ENCODE results near the gene OR51I2.

OR51I2 gene, protein sequence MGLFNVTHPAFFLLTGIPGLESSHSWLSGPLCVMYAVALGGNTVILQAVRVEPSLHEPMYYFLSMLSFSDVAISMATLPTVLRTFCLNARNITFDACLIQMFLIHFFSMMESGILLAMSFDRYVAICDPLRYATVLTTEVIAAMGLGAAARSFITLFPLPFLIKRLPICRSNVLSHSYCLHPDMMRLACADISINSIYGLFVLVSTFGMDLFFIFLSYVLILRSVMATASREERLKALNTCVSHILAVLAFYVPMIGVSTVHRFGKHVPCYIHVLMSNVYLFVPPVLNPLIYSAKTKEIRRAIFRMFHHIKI

DNA sequence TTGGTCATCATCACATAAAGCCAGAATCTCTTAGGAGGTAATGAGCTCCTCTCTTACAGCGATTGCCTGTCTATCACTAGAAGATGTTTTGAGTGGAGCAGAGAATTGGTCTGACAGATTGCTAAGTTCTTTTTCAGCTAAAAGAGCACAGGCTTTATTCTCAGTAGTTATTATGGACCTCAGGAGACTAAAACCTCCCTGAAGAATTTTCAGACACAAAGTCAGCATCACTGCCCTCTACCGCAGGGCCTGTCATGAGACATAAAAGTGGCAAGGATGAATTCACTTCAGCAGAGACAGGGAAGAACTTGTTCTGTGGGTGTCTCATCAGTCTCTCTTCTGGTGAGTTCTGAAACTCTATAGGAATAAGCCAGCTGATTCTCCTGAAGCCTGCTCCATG is at the start of gene OR51I2:
TSS of gene OR51I2 (plus strand) at position 301 of the 400 bp plus-strand sequence. CDS start 4,166 bp downstream, outside the sequence.
- DNase-seq (ENCODE audit: low read depth in 2 of 2): no peak

DNA sequence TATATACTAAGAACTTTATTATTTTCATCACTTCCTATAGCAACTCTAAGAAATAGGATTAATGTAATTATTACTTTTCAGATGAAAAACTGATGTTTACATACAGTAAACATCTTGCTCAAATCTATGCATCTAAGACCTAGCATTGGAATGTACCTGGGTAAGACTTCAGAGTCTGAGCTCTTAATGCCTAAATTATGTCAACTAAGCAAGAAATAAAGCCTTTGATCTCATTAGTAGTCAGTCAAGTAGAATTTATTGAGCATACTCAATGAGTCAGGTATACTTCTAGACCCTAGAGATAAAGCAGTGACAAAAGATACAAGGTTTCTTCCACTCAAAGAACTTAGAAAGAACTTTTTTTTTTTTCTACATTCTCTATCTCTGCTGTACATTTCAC is 44.0 kb upstream of the OR51I2 start:
- DNase-seq (ENCODE audit: low read depth in 2 of 2): no peak

DNA sequence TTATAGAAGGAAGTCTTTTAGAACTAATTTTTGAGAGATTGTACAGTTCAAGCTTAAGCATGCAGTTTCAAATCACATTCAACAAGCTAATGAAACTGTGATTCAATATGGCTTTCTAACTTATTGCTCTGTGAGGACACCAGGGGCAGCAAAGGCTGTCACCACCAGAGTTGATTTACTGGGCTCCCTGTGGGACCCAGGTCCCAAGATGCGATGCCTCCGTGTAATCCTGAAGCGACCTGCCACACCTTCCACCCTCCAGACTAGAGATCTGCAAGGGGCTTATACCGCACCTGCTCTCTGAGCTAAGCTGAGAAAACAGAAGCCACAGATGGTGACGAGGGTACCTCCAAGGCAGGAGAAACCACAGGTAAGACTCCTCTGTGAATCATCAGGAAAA is 28.1 kb upstream of the OR51I2 start:
- no peak for DNase-seq (ENCODE audit: low read depth in 2 of 2)

DNA sequence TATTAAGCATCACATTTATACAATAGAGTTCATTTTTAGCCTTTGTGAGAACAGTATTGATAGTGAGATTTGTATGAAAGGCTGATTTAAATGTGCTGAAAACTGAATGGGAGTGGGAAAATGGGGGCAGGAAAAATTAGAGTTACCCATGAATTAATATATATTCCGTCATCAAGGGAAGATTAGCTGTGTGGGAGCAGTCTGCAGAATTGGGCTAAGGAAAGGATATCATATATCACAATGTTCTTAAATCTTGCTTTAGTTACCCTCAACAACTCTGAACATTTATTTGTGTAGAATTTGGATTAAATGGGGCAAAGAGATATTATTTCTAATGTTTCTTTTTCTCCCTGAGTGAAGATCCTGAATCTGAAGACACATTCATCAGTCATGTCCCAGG is 27.3 kb upstream of the OR51I2 start, which contains the start of gene OR51Q1:
TSS of gene OR51Q1 (plus strand) at position 301 of the 400 bp plus-strand sequence. CDS start at position 391, 90 bp downstream.
- no peak for DNase-seq (ENCODE audit: low read depth in 2 of 2)

DNA sequence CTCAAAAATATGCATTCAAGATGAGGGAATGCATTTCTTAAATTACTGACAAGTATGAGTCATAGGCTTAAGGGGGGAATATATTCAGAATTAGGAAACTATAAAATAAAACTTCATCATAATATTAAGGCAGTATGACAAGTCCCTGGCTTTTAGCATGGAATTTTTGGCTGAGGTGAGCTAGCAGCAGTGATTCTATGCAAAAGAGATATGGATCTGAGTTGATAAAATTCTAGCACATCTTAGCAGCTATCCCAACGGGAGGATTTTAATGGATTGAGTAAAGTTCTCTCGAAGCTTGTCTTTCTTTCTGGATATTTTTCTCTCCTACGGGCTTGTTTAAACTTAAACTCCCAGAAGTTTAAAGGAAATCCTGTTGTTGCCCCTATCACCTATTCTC is 26.0 kb upstream of the OR51I2 start:
- no peak for DNase-seq (ENCODE audit: low read depth in 2 of 2)

DNA sequence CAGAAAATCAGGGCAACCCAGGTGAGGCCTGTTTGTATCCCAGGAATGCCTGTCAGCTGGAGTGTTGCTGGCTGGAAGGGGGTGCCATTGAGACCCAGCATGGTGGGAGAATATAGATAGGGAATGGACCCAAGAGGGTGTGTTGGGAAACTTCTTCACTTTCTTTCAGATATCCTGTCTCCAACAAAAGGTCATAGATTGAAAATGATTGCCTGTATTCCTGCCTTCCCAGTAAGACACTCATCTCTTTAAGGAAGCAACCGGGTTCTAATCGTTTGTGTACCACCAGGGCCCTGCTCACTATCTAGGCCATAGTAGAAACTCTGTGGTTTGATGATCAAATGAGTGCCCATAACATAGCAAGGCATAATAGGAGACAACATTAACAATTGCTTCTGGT is 7.7 kb upstream of the OR51I2 start, which contains the start of gene OR51I1:
TSS of gene OR51I1 (minus strand) at position 101 of the 400 bp plus-strand sequence. CDS start at position 101, 0 bp downstream.
- DNase-seq (ENCODE audit: low read depth in 2 of 2): no peak

DNA sequence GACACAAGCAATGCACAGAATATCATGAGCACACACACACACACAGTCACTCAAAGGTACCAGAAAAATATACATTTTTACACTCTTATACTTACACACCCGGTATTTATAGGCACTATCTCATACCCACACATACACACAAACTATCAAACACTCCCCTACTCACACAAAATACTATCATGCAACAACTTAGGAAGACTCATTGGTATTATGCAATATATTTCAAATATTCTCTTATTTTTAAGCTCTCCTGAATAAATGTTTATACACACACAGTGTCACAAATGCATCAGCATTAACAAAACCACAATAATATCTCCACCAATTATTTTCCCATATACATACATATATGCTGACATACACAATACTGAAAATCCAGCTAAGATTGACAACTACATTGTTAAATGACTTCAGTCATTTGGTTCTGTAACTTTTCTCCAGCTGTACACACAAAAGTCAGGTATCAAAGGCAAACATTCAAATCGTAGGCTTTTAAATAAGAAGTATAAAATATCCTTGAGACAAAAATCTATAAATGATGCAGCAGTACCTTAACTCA is 5.2 kb upstream of the OR51I2 start:
- no peak for DNase-seq (ENCODE audit: low read depth in 2 of 2)

DNA sequence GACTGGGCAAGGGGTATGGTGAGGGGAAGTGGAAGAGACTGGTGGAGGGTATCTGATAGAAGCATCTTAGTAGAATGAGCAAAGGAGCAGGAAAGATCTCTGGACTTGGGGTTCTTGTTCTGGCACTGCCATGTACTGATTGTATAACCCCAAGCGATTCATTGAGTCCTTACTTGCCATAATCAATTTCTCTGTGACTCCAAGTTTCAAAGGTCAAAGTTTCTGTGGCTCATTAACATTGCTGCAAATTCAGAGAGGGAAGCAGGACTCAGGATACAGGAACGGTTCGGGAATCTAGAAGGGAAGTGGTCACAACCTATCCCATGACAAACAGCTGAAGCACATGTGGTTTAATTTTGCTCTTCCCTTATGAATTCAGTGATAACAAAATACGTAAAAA is 309 bp downstream of the OR51I2 start:
- DNase-seq (ENCODE audit: low read depth in 2 of 2): no peak

DNA sequence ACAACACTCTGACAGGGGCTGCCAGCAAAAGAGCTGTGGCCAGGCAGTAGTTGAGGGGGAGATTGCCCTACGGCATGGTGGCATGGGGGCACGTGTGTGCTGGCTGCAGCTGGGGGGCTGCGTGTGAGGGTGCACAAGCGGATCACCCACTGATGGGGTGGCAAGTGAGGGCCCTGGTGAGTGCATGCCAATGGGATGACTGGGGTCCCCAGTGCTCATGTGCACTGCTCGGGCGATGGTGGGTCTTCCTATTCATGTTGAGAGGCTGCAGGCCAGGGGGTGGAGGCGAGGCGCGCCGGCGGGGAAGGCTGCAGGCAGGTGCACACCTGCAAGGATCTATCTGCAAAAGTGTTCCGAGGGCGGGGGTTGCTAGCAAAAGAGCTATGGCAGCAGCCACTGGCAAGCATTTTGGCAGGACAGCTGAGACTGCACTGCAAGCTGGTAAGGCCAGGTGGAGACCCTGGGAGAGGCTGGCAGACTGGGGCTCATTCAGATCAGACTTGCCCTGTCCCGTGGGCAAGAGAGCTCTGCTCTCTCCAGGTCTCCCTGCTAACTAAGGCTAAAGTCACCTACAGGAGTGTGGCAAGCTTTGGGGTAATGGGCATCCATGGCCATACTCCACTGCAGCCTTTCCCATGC is 12.0 kb downstream of the OR51I2 start:
- no peak for DNase-seq (ENCODE audit: low read depth in 2 of 2)

DNA sequence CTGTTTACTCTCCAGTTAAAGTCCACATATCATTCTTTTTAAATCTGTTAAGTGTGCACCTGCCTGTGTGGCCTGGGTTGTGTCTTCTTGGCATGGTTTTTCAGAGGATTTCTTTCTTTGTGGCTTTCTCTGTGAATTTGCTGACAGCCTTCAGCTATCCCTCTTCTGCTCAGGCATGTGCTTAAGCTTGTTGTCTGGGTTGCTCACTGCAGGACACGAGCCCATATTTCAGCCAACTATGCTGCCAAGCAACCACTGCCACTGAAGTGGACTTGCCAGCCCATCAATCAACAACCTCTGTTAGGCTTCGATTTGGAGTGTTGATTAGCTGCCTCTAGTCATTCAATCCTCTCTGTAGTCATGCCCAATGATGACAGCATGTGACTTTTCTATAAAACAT is 18.4 kb downstream of the OR51I2 start:
- DNase-seq (ENCODE audit: low read depth in 2 of 2): no peak

DNA sequence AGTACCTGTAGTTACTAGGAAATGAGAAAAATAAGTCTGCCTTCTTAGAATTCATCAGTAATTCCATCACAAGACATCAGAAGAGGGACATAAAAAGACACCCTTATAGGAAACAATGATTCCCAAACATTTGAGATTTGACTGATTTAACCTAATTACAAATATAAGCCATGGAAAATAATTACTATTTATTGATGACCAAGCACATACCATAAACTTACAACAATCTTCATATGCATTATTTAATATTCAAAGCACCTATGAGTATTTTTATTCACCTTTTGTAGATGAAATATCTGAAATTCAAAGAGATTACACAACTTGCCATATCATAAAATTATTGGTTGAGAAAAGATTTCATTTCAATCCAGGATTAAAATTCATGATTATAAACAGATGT is 24.8 kb downstream of the OR51I2 start:
- no peak for DNase-seq (ENCODE audit: low read depth in 2 of 2)

DNA sequence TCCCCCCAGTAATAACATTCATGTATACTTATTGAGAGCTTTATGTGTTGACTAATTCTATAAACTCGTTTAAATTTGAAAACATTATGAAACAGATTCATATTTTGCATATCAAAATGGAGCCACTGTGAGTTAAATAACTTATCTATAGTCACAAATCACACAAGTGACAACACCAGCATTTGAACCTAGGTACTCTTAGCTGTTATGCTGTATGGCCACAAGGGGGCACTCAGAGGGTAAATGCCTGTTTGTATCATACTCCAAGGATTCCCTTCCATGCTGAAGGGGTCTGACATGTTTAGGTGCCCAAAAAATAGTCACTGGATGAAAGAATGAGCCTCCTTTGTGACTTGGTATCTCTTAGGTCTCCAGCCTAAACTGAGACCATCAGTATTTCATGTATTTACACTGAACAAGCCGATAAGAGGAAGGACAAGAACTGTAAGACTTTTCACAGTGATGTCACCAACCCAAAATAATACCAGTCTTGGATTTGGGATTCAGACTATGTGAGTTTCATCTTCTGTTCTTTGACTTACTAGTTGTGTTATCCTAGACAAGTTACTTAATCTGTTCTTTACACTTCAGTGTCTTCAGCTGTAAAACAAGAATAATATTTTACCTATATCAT is 27.2 kb downstream of the OR51I2 start:
- DNase-seq (ENCODE audit: low read depth in 2 of 2): peak in 1 of 2 donors; percentile 3

DNA sequence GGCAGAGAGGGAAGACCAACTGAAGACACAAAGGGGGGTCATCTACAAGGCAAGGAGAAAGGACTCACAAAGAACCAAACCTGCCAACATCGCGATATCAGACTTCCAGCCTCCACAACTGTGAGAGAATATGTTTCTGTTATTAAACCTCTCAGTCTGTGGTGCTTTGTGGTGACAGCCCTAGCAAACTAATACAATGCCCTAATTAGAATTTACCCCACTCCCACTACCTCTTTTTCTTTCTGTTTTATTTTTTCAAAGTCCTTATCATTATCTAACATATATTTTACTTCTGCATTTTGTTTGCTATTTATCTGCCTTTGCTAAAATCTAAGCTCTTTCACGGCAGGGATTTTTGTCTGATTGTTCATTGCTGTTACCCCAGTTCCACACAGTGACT is 36.9 kb downstream of the OR51I2 start:
- no peak for DNase-seq (ENCODE audit: low read depth in 2 of 2)

DNA sequence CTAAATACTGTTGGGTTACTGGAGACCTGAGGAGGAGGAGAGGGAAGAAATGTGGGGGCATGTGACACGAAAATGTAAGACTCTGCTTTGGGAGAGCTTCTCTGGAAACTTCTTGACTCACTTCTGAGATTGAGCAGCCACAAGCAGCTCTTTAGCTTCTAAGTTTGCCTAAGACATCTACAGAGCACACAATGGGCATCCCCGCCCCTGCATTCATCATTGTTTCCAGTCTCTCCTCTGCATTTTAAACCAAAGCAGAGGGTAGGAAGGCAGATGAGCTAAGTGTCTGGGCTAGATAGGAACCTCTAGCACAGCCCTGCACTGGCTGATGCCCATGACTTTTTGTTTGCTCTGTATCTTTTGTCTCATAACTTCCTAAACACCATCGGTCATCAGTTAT is 37.3 kb downstream of the OR51I2 start:
- no peak for DNase-seq (ENCODE audit: low read depth in 2 of 2)

DNA sequence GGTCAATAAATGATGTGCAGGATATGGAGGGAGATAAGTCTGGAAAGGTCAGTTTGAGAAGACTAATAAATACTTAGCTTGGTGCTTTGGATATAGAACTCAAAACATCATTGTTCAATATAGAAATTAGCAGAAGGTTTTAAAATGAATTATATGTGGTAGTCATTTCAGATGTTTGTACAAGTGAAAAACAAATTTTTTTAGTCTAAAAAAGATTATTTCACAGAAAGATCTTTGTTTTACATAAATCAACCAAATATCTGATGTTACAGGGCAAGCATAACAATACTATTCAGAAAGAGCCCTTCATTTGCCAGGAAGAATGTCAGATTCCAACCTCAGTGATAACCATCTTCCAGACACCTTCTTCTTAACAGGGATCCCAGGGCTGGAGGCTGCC is 39.3 kb downstream of the OR51I2 start, which contains the start of gene OR52D1:
TSS of gene OR52D1 (plus strand) at position 301 of the 400 bp plus-strand sequence. CDS start at position 323, 22 bp downstream.
- DNase-seq (ENCODE audit: low read depth in 2 of 2): no peak

DNA sequence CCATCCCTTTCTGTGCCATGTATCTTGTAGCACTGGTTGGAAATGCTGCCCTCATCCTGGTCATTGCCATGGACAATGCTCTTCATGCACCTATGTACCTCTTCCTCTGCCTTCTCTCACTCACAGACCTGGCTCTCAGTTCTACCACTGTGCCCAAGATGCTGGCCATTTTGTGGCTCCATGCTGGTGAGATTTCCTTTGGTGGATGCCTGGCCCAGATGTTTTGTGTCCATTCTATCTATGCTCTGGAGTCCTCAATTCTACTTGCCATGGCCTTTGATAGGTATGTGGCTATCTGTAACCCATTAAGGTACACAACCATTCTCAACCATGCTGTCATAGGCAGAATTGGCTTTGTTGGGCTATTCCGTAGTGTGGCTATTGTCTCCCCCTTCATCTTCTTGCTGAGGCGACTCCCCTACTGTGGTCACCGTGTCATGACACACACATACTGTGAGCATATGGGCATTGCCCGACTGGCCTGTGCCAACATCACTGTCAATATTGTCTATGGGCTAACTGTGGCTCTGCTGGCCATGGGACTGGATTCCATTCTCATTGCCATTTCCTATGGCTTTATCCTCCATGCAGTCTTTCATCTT is 39.8 kb downstream of the OR51I2 start:
- no peak for DNase-seq (ENCODE audit: low read depth in 2 of 2)

DNA sequence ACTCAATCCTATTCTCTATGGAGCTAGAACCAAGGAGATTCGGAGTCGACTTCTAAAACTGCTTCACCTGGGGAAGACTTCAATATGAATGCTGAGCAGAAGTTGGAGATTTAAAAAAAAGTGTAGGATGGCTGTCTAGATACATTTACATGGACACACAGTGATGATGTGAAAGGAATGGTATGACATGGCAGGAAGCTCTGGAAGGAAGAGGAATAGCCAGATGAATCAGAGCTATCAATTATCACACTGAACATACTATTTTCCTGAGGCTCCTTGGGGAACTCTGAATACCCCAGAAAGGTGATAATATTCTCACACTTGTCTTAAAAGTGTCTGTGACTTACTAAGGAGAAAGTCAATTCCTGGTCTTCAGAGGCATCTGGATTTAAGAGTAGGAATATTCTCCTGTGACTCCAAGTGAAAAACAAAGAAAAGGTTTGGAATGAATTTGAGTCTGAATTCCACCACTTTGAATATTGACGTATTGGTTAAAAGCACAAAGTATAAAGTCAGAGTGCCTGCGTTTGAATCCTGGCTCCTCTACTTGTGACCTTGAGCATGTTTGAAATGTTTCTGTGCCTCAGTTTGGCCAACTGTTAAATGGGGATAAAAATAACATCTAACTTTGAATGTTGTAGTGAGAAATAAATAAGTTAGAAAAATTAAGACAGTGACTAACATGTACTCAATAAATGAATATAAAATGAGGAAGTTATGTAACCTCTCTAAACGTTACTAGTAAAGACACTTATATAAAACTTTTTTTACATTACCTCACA is 40.6 kb downstream of the OR51I2 start:
- DNase-seq (ENCODE audit: low read depth in 2 of 2): no peak

DNA sequence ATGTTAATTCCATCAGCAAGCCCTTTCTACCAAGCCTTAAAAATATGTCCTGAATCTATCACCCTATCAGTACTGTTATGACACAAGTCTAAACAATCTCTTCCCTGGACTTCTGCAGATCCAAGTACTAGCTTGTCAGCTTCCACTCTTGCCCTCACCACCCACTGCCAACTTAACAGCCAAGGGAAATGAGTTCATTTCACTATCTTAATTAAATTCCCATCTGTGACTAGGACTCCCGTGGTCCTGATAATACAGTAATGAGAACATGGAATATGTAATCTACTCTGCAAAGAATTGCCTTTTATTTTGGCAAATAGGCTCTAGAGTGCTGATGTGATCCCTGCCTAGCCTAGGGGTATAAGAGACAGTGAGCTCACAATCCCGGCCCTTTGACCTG is 50.5 kb downstream of the OR51I2 start:
- no peak for DNase-seq (ENCODE audit: low read depth in 2 of 2)

DNA sequence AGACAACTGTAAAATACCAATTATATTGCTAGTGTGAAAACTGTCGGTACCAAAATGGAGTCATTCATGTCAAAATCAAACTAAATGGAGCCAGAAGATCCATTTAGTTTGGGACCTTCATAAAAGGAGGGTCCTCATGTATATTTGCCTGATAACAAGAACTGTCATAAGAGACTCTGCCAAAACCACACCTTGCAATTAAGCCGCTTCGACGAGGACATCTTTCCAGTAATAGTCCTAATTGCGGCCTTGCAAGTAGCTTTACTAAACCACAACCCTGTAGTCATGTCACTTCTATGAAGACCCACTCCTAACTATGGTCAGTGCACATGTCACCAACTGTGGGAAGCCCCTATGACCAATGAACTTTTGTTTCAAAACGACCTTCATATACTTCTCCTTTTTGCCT is 51.3 kb downstream of the OR51I2 start:
- DNase-seq (ENCODE audit: low read depth in 2 of 2): no peak

DNA sequence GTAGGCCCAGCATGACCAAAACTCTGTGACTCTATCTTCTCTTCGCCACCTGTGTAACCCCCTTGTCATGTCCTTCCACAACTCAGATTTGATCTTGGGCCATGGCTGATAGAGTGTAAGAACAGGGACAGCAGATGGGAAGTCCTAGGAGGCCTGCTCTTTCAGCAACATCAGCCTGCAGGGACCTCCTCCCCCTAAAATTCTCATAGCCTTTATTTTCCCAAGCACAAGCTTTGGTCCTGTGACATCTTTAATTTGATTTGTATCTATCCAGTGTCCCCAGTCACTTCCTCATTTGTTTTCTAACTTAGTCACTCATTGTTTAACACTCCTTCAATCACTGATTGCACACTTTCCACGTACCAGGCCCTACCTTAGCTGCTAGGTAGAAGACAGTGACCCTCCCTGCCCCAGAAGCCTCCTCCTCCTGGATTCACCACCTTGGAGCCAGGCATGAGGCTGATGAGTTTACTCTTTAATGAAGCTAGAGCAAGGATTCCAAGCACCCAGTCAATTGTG is 55.3 kb downstream of the OR51I2 start:
- DNase-seq (ENCODE audit: low read depth in 2 of 2): no peak
